Measurements from ENCODE around the gene HOXB8.

The HOXB8 gene

DNA sequence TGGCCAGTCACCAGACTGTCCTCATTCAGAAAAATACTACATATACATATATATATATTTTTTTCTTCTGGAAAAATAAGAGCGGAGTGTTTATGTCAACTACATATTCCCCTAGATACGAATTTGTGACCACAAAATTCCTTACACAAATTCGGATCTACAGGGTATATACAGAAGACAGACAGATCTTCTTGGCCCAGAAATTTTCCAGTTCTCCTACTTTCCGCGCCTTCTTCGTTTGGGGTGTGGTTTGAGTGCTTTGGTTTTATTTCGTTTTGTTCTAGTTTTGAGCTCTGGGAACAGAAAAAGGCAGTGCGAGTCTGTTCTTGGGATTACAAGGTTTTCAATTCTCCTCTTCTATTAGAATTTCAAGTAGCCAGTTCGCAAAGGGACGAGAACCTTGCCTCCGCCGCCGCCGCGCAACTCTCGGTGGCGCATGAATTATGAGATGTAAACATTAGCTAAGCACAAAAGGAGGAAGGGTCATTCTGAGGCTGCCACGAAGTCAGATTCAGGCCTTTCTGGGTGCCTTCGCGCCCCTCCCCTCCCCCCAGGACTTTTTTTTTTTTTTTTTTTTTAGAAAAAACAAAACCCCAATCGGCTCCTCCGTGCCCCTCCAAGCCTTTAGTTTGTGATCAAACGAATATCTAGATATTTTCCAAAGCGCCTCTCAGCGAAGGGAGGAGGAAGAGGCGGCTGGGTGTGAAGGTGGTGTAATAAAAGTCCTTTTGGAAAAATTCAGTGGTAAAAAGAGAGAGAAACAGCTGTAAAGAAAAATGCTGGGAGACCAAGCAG, 35.1 kb downstream of the HOXB8 start:
- no peaks in the 10 kb centered on the region for H3K27me3 ChIP-seq (ENCODE audit: low read length)
- no peak overlapping the region for H2AFZ ChIP-seq (ENCODE audit: low read depth, low read length, severe bottlenecking)
- no peaks in the 10 kb centered on the region for H3K79me2 ChIP-seq (ENCODE audit: insufficient read depth, low read length)
- H3K4me2 ChIP-seq (ENCODE audit: low read depth, low read length, poor library complexity, severe bottlenecking) = no peak overlapping the region
- no peaks in the 10 kb centered on the region for H3K36me3 ChIP-seq (ENCODE audit: low read length)
- H3K9ac ChIP-seq (ENCODE audit: low read length) = no peak overlapping the region
- no peaks in the 10 kb centered on the region for H3K9me3 ChIP-seq (ENCODE audit: insufficient read depth, low read length)
- TF ChIP-seq EZH2phosphoT487 (conservative IDR thresholded peaks at IDR 0.05; ENCODE audit: low read length) = no peak
- TF ChIP-seq, protein P1, sequence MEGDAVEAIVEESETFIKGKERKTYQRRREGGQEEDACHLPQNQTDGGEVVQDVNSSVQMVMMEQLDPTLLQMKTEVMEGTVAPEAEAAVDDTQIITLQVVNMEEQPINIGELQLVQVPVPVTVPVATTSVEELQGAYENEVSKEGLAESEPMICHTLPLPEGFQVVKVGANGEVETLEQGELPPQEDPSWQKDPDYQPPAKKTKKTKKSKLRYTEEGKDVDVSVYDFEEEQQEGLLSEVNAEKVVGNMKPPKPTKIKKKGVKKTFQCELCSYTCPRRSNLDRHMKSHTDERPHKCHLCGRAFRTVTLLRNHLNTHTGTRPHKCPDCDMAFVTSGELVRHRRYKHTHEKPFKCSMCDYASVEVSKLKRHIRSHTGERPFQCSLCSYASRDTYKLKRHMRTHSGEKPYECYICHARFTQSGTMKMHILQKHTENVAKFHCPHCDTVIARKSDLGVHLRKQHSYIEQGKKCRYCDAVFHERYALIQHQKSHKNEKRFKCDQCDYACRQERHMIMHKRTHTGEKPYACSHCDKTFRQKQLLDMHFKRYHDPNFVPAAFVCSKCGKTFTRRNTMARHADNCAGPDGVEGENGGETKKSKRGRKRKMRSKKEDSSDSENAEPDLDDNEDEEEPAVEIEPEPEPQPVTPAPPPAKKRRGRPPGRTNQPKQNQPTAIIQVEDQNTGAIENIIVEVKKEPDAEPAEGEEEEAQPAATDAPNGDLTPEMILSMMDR (IDR thresholded peaks at IDR 0.05; ENCODE audit: insufficient read depth, low read length, poor library complexity, severe bottlenecking) = no peak
- H3K4me3 ChIP-seq (ENCODE audit: insufficient read depth, low read length, poor library complexity, severe bottlenecking) = no peak overlapping the region
- no peak overlapping the region for H3K27ac ChIP-seq (ENCODE audit: low read depth, low read length)
- no peaks in the 10 kb centered on the region for H4K20me1 ChIP-seq (ENCODE audit: low read depth, low read length)
- no peaks in the 10 kb centered on the region for H3F3A ChIP-seq (ENCODE audit: insufficient read depth)
- H3K9me2 ChIP-seq (replicated peaks; ENCODE audit: insufficient read depth, low read length) = no peaks in the 10 kb centered on the region

DNA sequence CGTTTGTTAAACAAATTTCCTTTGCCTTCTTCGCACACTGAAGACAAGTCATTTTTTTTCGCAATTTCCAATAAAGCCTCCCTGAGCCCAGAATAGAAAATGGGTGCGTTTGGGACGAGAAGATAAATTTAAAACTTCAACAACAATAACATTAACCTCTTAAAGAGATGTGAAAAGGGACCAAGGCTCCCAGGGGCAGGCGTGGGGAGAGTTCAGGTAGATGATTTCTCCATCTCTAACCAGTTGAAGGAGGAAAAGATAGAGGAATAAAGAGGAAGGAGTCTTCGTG, 35.7 kb downstream of the HOXB8 start:
- Histone ChIP-seq H3K4me2 (ENCODE audit: low read depth, low read length, poor library complexity, severe bottlenecking) (no peak overlapping the region), H3F3A (ENCODE audit: insufficient read depth) (no peaks in the 10 kb centered on the region), H3K27me3 (ENCODE audit: low read length) (no peaks in the 10 kb centered on the region), H4K20me1 (ENCODE audit: low read depth, low read length) (no peaks in the 10 kb centered on the region), H3K9me3 (ENCODE audit: insufficient read depth, low read length) (no peaks in the 10 kb centered on the region), H3K9ac (ENCODE audit: low read length) (no peak overlapping the region), H2AFZ (ENCODE audit: low read depth, low read length, severe bottlenecking) (no peak overlapping the region), H3K27ac (ENCODE audit: low read depth, low read length) (no peak overlapping the region), H3K4me3 (ENCODE audit: insufficient read depth, low read length, poor library complexity, severe bottlenecking) (no peak overlapping the region), H3K36me3 (ENCODE audit: low read length) (no peaks in the 10 kb centered on the region), H3K9me2 (replicated peaks; ENCODE audit: insufficient read depth, low read length) (no peaks in the 10 kb centered on the region), H3K79me2 (ENCODE audit: insufficient read depth, low read length) (no peaks in the 10 kb centered on the region)
- TF ChIP-seq, protein P1 (IDR thresholded peaks at IDR 0.05; ENCODE audit: insufficient read depth, low read length, poor library complexity, severe bottlenecking) = no peak
- no peak for TF ChIP-seq EZH2phosphoT487 (conservative IDR thresholded peaks at IDR 0.05; ENCODE audit: low read length)

DNA sequence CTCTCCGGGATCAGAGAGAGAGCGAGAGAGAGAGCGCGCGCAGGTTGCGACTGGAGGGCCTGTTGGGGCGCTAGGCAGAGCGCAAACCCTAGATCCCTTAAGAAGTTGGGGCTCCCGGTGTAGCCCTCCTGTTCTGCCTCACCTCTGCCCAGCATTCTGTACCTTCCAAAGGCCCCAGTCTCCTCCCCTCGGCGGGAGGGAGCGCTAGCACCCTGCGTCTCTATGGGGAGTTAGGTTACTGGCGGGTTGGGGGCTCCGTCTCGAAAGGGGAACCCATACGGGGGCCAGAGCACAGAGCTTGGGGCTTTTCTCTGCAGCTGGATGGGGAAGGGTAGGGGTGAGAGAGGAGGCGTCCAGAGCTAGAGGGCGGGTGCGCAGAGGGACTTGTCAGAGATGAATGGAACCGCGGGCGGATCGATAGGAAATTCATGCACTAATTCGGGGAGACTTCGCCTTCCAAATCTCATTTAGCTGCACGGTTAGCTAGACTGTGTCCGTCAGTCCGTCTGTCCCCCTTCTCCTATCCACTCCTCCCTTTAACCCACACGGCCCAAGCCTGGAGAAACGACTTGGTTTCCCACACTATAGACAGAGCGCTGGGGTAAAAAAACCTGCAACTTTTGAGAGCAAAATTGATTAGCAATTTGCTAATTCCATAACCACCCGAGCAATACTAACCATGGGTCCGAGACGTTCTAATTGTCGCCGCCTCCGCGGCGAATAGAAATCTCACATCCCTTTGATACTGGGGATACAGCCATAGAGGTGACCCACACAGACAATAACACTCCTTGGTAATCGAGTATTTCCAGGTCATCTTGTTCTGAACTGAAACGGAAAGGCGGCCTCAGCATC, 36.2 kb downstream of the HOXB8 start:
- Histone ChIP-seq H3K4me3 (ENCODE audit: insufficient read depth, low read length, poor library complexity, severe bottlenecking) (peak overlapping the region; percentile 64), H3K9ac (ENCODE audit: low read length) (peak overlapping the region; percentile 55), H3K4me2 (ENCODE audit: low read depth, low read length, poor library complexity, severe bottlenecking) (peak overlapping the region; percentile 61), H3K36me3 (ENCODE audit: low read length) (no peaks in the 10 kb centered on the region), H3F3A (ENCODE audit: insufficient read depth) (no peaks in the 10 kb centered on the region), H4K20me1 (ENCODE audit: low read depth, low read length) (no peaks in the 10 kb centered on the region), H3K9me3 (ENCODE audit: insufficient read depth, low read length) (no peaks in the 10 kb centered on the region), H3K27me3 (ENCODE audit: low read length) (no peaks in the 10 kb centered on the region), H3K79me2 (ENCODE audit: insufficient read depth, low read length) (no peaks in the 10 kb centered on the region), H3K27ac (ENCODE audit: low read depth, low read length) (no peak overlapping the region), H3K9me2 (replicated peaks; ENCODE audit: insufficient read depth, low read length) (no peaks in the 10 kb centered on the region), H2AFZ (ENCODE audit: low read depth, low read length, severe bottlenecking) (peak overlapping the region; percentile 73)
- TF ChIP-seq, protein P1 (IDR thresholded peaks at IDR 0.05; ENCODE audit: insufficient read depth, low read length, poor library complexity, severe bottlenecking) = no peak
- TF ChIP-seq EZH2phosphoT487 (conservative IDR thresholded peaks at IDR 0.05; ENCODE audit: low read length) = no peak

All from SU-DHL-6 (cell line).